T-helper 2 cell treated with Interferon-gamma antibody and Interleukin-4, amounts not matched to agents 100 ng/mL and 5 ng/mL, for 36 hours (primary cell): ENCODE data around the gene LTBP1. TPM values are rescaled to one million over a fixed set of nuclear protein-coding genes. Genes with fewer than 3 reads are reported as not detected.

Experiments
- intact Hi-C: fragments of 100-400 bp; cut with micrococcal nuclease; formaldehyde crosslinking; loops from one replicate; pipeline ENCODE4 v1.15.1; 2023
- total RNA-seq: library from RNA; stranded (reverse); gene quantifications from 2 replicates; pipeline ENCODE4 v1.2.3, GENCODE V29; 2022

Gene LTBP1
- total RNA-seq, 1 donor from 2014 or later: 0.30 TPM

GRCh38 chr2:33071591-33071990 lies 124.8 kb downstream of the LTBP1 start:
- intact Hi-C loops: no loop called here

GRCh38 chr2:33072614-33073013 lies 125.9 kb downstream of the LTBP1 start:
- intact Hi-C loops: no loop called here

GRCh38 chr2:33073018-33073417 lies 126.3 kb downstream of the LTBP1 start:
- intact Hi-C loops: no loop called here

GRCh38 chr2:33074197-33074596 lies 127.4 kb downstream of the LTBP1 start:
- intact Hi-C loops: no loop called here

GRCh38 chr2:33077311-33077710 lies 130.6 kb downstream of the LTBP1 start:
- intact Hi-C loops: no loop called here

GRCh38 chr2:33077844-33078243 lies 131.1 kb downstream of the LTBP1 start:
- intact Hi-C loops: no loop called here

GRCh38 chr2:33081691-33082090 lies 134.9 kb downstream of the LTBP1 start:
- intact Hi-C loops: no loop called here

- intact Hi-C loops: no loop called here
Observed at GRCh38 chr2:33083699-33084387, 137.1 kb downstream of the LTBP1 start.

- intact Hi-C loops: no loop called here
Observed at GRCh38 chr2:33084433-33084832, 137.7 kb downstream of the LTBP1 start.

- intact Hi-C loops: no loop called here
Observed at GRCh38 chr2:33085646-33086045, 138.9 kb downstream of the LTBP1 start.

GRCh38 chr2:33086400-33087015 lies 139.8 kb downstream of the LTBP1 start:
- intact Hi-C loops: no loop called here

- intact Hi-C loops: no loop called here
Observed at GRCh38 chr2:33090553-33091134, 143.9 kb downstream of the LTBP1 start.

GRCh38 chr2:33091541-33092123 lies 144.9 kb downstream of the LTBP1 start:
- intact Hi-C loops: no loop called here

GRCh38 chr2:33093283-33093993 lies 146.7 kb downstream of the LTBP1 start:
- intact Hi-C loops: no loop called here

GRCh38 chr2:33094303-33094702 lies 147.6 kb downstream of the LTBP1 start:
- intact Hi-C loops: no loop called here

- intact Hi-C loops: no loop called here
Observed at GRCh38 chr2:33099989-33100388, 153.2 kb downstream of the LTBP1 start.

- intact Hi-C loops: no loop called here
Observed at GRCh38 chr2:33100921-33101320, 154.2 kb downstream of the LTBP1 start.

- intact Hi-C loops: no loop called here
Observed at GRCh38 chr2:33104052-33104623, 157.4 kb downstream of the LTBP1 start.

GRCh38 chr2:33104726-33105125 lies 158.0 kb downstream of the LTBP1 start:
- intact Hi-C loops: no loop called here

GRCh38 chr2:33106115-33106514 lies 159.4 kb downstream of the LTBP1 start:
- intact Hi-C loops: no loop called here

- intact Hi-C loops: no loop called here
Observed at GRCh38 chr2:33107690-33108482, 161.1 kb downstream of the LTBP1 start.
